ENCODE data around the gene ZNF263. TPM values are rescaled to one million over a fixed set of nuclear protein-coding genes. Genes with fewer than 3 reads are reported as not detected.

Gene ZNF263
- total and polyA plus RNA-seq, 2 experiments from 2014 or later: 9.2 to 66.9 TPM

DNA sequence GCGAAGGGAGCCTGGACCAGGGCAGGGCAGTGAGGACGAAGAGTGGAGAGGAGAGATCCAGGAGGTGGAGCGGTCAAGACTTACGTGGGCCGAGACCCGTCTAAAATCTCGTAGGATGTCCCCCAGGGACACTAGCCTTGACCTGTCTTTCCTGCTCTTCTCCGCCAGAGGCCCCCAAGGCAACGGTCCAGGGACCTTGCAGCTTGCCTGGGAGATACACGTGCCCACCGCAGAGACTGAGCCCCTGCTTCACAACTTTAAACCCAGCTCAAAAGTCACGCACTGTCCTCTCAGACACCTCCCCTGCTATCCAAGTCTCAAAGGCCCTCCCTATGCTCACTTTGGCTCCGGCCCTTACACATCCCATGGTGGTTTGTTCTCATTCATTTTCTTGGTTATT lies 12.5 kb downstream of the ZNF263 start:
- TF ChIP-seq JUNB (IDR thresholded peaks at IDR 0.05; ENCODE audit: unreplicated experiment): no peak
- peak; percentile 17 to 54; a peak in 2 of 4 replicates for TF ChIP-seq CTCF (conservative IDR thresholded peaks at IDR 0.05; ENCODE audit: low read depth in 2 of 2)
- no peak for TF ChIP-seq NANOG (IDR thresholded peaks at IDR 0.05; ENCODE audit: borderline replicate concordance)

DNA sequence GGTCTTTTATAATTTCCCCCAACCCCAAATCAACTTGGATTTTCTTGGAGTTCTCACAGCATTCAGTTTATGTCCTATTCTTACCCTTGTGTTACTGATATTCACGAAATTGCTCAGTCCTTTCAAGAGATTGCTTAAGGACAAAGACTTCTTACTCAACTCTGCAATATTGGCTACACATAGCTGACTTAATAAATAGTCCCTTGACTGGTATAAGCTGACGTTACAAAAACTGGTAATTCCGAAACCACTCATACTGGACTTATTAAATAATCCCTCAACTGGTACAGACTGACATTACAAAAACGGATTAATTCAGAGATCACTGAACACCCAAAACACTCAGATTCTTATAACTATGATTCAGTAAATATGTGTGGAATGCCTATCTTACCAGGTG lies 21.1 kb downstream of the ZNF263 start:
- TF ChIP-seq, protein P1, sequence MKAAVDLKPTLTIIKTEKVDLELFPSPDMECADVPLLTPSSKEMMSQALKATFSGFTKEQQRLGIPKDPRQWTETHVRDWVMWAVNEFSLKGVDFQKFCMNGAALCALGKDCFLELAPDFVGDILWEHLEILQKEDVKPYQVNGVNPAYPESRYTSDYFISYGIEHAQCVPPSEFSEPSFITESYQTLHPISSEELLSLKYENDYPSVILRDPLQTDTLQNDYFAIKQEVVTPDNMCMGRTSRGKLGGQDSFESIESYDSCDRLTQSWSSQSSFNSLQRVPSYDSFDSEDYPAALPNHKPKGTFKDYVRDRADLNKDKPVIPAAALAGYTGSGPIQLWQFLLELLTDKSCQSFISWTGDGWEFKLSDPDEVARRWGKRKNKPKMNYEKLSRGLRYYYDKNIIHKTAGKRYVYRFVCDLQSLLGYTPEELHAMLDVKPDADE (IDR thresholded peaks at IDR 0.05): no peak
- TF ChIP-seq EZH2 (IDR thresholded peaks at IDR 0.05; ENCODE audit: low read depth, unreplicated experiment) (no peak), EZH2phosphoT487 (IDR thresholded peaks at IDR 0.05; ENCODE audit: unreplicated experiment) (no peak), REST (IDR thresholded peaks at IDR 0.05; ENCODE audit: unreplicated experiment) (no peak), ZNF114 (CRISPR knock-in tag; IDR thresholded peaks at IDR 0.05) (no peak), ZNF331 (CRISPR knock-in tag; IDR thresholded peaks at IDR 0.05; ENCODE audit: low read depth) (no peak), STAT1 (IDR thresholded peaks at IDR 0.05; ENCODE audit: unreplicated experiment) (no peak), POLR2AphosphoS5 (IDR thresholded peaks at IDR 0.05; ENCODE audit: low read depth) (no peak)
- Histone ChIP-seq H4K20me1 (replicated peaks; ENCODE audit: insufficient read depth) (no peaks in the 10 kb centered on the region), H3K36me3 (ENCODE audit: insufficient read depth) (peaks cover 24% of the 10 kb centered on the region), H3K27ac (ENCODE audit: low read depth) (no peak overlapping the region), H2AFZ (peak overlapping the region; percentile 99; the same call in 1 of the 2 replicates), H3K4me1 (ENCODE audit: insufficient read depth) (no peaks in the 10 kb centered on the region; the same call in 1 of the 2 replicates), H3F3A (replicated peaks; ENCODE audit: low read depth) (peaks cover 8% of the 10 kb centered on the region; the same call in 1 of the 2 replicates), H3K27me3 (ENCODE audit: insufficient read depth) (peaks cover 5% of the 10 kb centered on the region; the same call in 1 of the 2 replicates), H3K9me2 (ENCODE audit: insufficient read depth) (peaks cover 24% of the 10 kb centered on the region), H3K4me2 (peak overlapping the region; percentile 89), H3K4me3 (peak overlapping the region; percentile 69), H3K79me2 (replicated peaks; ENCODE audit: insufficient read depth) (peaks cover 34% of the 10 kb centered on the region)
- Mint-ChIP-seq H3K9me3 (peaks cover 88% of the 10 kb centered on the region), H3K4me3 (peak overlapping the region; percentile 77), H3K27ac (no peak overlapping the region), H3K4me1 (peaks cover 6% of the 10 kb centered on the region; the same call in 2 of the 3 replicates), H3K36me3 (ENCODE audit: low read depth) (peaks cover 88% of the 10 kb centered on the region), H3K27me3 (ENCODE audit: insufficient read depth, low read depth, poor library complexity) (peaks cover 19% of the 10 kb centered on the region)
- no peak for ATAC-seq
- DNase-seq (ENCODE audit: low spot score): no peak

More for the DNA sequence above, 12.5 kb downstream of the ZNF263 start:
- H2AFZ ChIP-seq: no peak overlapping the region
- H3F3A ChIP-seq (replicated peaks; ENCODE audit: low read depth): no peaks in the 10 kb centered on the region; the same call in 1 of the 2 replicates
- H3K27me3 Mint-ChIP-seq (ENCODE audit: insufficient read depth, low read depth, poor library complexity): peaks cover 12% of the 10 kb centered on the region
- no peaks in the 10 kb centered on the region for H3K4me1 ChIP-seq (ENCODE audit: insufficient read depth)
- H3K27me3 ChIP-seq (ENCODE audit: insufficient read depth): no peaks in the 10 kb centered on the region
- H3K4me2 ChIP-seq: peak overlapping the region; percentile 32; the same call in 1 of the 2 replicates
- no peaks in the 10 kb centered on the region; the same call in 2 of the 3 replicates for H3K4me1 Mint-ChIP-seq
- H3K27ac ChIP-seq (ENCODE audit: low read depth): no peak overlapping the region
- no peak overlapping the region; the same call in 2 of the 3 replicates for H3K4me3 Mint-ChIP-seq
- 0 out of 2 replicates have a peak, but pooled peaks cover 6% of the 10 kb centered on the region for H3K9me2 ChIP-seq (ENCODE audit: insufficient read depth)
- H4K20me1 ChIP-seq (replicated peaks; ENCODE audit: insufficient read depth): no peaks in the 10 kb centered on the region
- H3K79me2 ChIP-seq (replicated peaks; ENCODE audit: insufficient read depth): peaks cover 24% of the 10 kb centered on the region
- peak; percentile 75 for ATAC-seq
- peaks cover 75% of the 10 kb centered on the region for H3K9me3 Mint-ChIP-seq
- H3K36me3 ChIP-seq (ENCODE audit: insufficient read depth): peaks cover 9% of the 10 kb centered on the region
- peak; percentile 48 for DNase-seq (ENCODE audit: low spot score)
- H3K27ac Mint-ChIP-seq: no peak overlapping the region
- H3K36me3 Mint-ChIP-seq (ENCODE audit: low read depth): peaks cover 83% of the 10 kb centered on the region
- H3K4me3 ChIP-seq: no peak overlapping the region
